K562 (cell line): ENCODE measurements around the gene DAPK2. TPM values are rescaled to one million over a fixed set of nuclear protein-coding genes. Genes with fewer than 3 reads are reported as not detected.

Experiments
- CHCHD3 ChIP-seq: fragments of 250-450 bp; sonication (Bioruptor Pico); IDR thresholded peaks from 2 replicates; pipeline ENCODE4 v2.1.2; 2022; ENCODE audit warnings: mild to moderate bottlenecking
- CHD1 ChIP-seq: fragments of 200-600 bp; sonication (generic); IDR thresholded peaks from one replicate; pipeline ENCODE4 v1.6.1; 2012; ENCODE audit warnings: mild to moderate bottlenecking, moderate library complexity, low read length, inconsistent platforms
- E2F4 ChIP-seq: sonication (generic); formaldehyde crosslinking; IDR thresholded peaks from 2 replicates; pipeline ENCODE4 v1.8.0; 2022; ENCODE audit warnings: mild to moderate bottlenecking, low read depth, missing genetic modification reagents
- EP400 ChIP-seq: fragments of 450-650 bp; IDR thresholded peaks from 2 replicates; pipeline ENCODE4 v1.6.1; 2017; ENCODE audit warnings: antibody characterized with exemption, mild to moderate bottlenecking, moderate library complexity
- GATA2 ChIP-seq: sonication (generic); formaldehyde crosslinking; IDR thresholded peaks from 2 replicates; pipeline ENCODE4 v1.4.0; 2020; ENCODE audit warnings: mild to moderate bottlenecking, missing genetic modification reagents
- HSF4 ChIP-seq: fragments of 250-450 bp; sonication (Bioruptor Pico); IDR thresholded peaks from 2 replicates; pipeline ENCODE4 v2.1.2; 2022; ENCODE audit warnings: mild to moderate bottlenecking, moderate library complexity, borderline replicate concordance
- KAT2B ChIP-seq: IDR thresholded peaks from one replicate; pipeline ENCODE4 v1.6.1; 2012; ENCODE audit warnings: low read depth, mild to moderate bottlenecking, control low read depth, inconsistent platforms, low read length, moderate library complexity
- KDM1A ChIP-seq, 2 experiments: fragments of 450-650 bp; IDR thresholded peaks; 2 replicates each; pipeline ENCODE4 v1.6.1; 2016; ENCODE audit warnings: mild to moderate bottlenecking in 2 of 2
- KLF10 ChIP-seq: fragments of 250-450 bp; sonication (Bioruptor Pico); IDR thresholded peaks from 2 replicates; pipeline ENCODE4 v1.6.1; 2021; ENCODE audit warnings: matching md5 sums
- MCM5 ChIP-seq: fragments of 450-650 bp; IDR thresholded peaks from 2 replicates; pipeline ENCODE4 v1.6.1; 2016; ENCODE audit warnings: low read depth
- NCOA1 ChIP-seq: fragments of 450-650 bp; IDR thresholded peaks from 2 replicates; pipeline ENCODE4 v1.6.1; 2016; ENCODE audit warnings: low read depth
- NFRKB ChIP-seq: fragments of 450-650 bp; IDR thresholded peaks from 2 replicates; pipeline ENCODE4 v1.6.1; 2016; ENCODE audit warnings: low read depth
- POLR2A ChIP-seq: fragments of 450-650 bp; conservative IDR thresholded peaks from 2 replicates; pipeline ENCODE4 v1.6.1; 2016
- POLR3G ChIP-seq: IDR thresholded peaks from 2 replicates; pipeline ENCODE4 v1.6.1; 2011; ENCODE audit not compliant: insufficient read length, insufficient replicate concordance; ENCODE audit errors: extremely low read depth
- POU5F1 ChIP-seq: fragments of 150-350 bp; IDR thresholded peaks from 2 replicates; pipeline ENCODE4 v1.6.1; 2014; ENCODE audit warnings: borderline replicate concordance, low read length, low read depth, mild to moderate bottlenecking; ENCODE audit not compliant: partially characterized antibody
- RFX5 ChIP-seq: IDR thresholded peaks from 2 replicates; pipeline ENCODE4 v1.6.1; 2011; ENCODE audit warnings: low read depth, mild to moderate bottlenecking, improper control_type of control experiment, low read length
- STAT6 ChIP-seq: sonication (generic); formaldehyde crosslinking; IDR thresholded peaks from 2 replicates; pipeline ENCODE4 v1.8.1; 2023; ENCODE audit warnings: mild to moderate bottlenecking, missing genetic modification reagents
- ZBTB26 ChIP-seq: fragments of 450-650 bp; formaldehyde crosslinking; IDR thresholded peaks from 2 replicates; pipeline ENCODE4 v1.4.0; 2022; ENCODE audit warnings: missing genetic modification characterization
- ZNF184 ChIP-seq: sonication (generic); formaldehyde crosslinking; IDR thresholded peaks from 2 replicates; pipeline ENCODE4 v1.5.0; 2020; ENCODE audit warnings: missing genetic modification reagents
- ZNF444 ChIP-seq: fragments of 250-450 bp; sonication (Bioruptor Pico); IDR thresholded peaks from 2 replicates; pipeline ENCODE4 v1.4.0; 2020; ENCODE audit warnings: mild to moderate bottlenecking, moderate library complexity
- ZNF561 ChIP-seq: fragments of 450-650 bp; formaldehyde crosslinking; conservative IDR thresholded peaks from 2 replicates; pipeline ENCODE4 v1.4.0; 2020; ENCODE audit warnings: mild to moderate bottlenecking, moderate library complexity
- ZNF584 ChIP-seq: fragments of 200-800 bp; sonication (Bioruptor generic); IDR thresholded peaks from 2 replicates; pipeline ENCODE4 v1.6.1; 2016; ENCODE audit warnings: low read depth, mild to moderate bottlenecking, missing genetic modification characterization, missing compliant biosample characterization
- ZNF639 ChIP-seq, 2 experiments: fragments of 200-800 bp in 1 of 2; sonication (Bioruptor generic) in 1 of 2; sonication (generic) in 1 of 2; formaldehyde crosslinking in 1 of 2; IDR thresholded peaks in 1 of 2; conservative IDR thresholded peaks in 1 of 2; 2 replicates each; pipeline versions ENCODE4 v1.5.0 to v1.6.1; 2016 to 2020; ENCODE audit warnings: missing compliant biosample characterization in 1 of 2, missing genetic modification characterization in 1 of 2, missing genetic modification reagents in 1 of 2
- polyA plus RNA-seq, 8 experiments: library from polyadenylated mRNA; depleted of rRNA in 4 of 8; stranded (reverse) in 5 of 8; unstranded in 3 of 8; fragments of >200 nt; fragmentation: Nextera tagmentation in 2 of 8; fragmentation: Illumina TruSeq in 1 of 8; extraction: Ambion mirVana in 2 of 8; extraction: Trizol in 1 of 8; gene quantifications; 2 replicates each; pipeline versions ENCODE4 v1.2.1 to v1.2.3, GENCODE V29; 2011 to 2014; ENCODE audit warnings: inconsistent platforms in 1 of 8, missing spikeins in 1 of 8
- total RNA-seq, 7 experiments: library from RNA; depleted of rRNA in 6 of 7; stranded (reverse); fragments of >200 nt in 6 of 7; fragmentation: Illumina TruSeq in 2 of 7; extraction: Trizol in 2 of 7; gene quantifications; 2 replicates each; pipeline versions ENCODE4 v1.2.1 to v1.2.3, GENCODE V29; 2011 to 2021; ENCODE audit warnings: low replicate concordance in 1 of 7

Gene DAPK2
- total and polyA plus RNA-seq, 9 of the 15 experiments (the other 6 are each of a cell fraction or from before 2014, with no cell fraction given): 0.14 to 5.2 (median 2.2) TPM

GRCh38 chr15:64092864-64093626 is 46.8 kb upstream of the DAPK2 start (continued):
- 0 out of 4 replicates have a peak, but pooled peaks of 1 of the 2 experiments have one; percentile 32 for TF ChIP-seq ZNF639 (CRISPR knock-in tag; conservative IDR thresholded peaks at IDR 0.05 in 1 of 2, IDR thresholded peaks at IDR 0.05 in 1 of 2)
- no peak for TF ChIP-seq KLF10 (CRISPR knock-in tag)
- no peak for TF ChIP-seq MCM5
- no peak for TF ChIP-seq ZNF584 (CRISPR knock-in tag)
- TF ChIP-seq ZNF561 (CRISPR knock-in tag): no peak
- no peak for TF ChIP-seq ZNF444 (CRISPR knock-in tag)
- no peak for TF ChIP-seq KAT2B
- 0 out of 2 replicates have a peak, but pooled peaks have one; percentile 41 for TF ChIP-seq NFRKB
- TF ChIP-seq E2F4 (CRISPR knock-in tag): no peak
- no peak for TF ChIP-seq CHCHD3 (CRISPR knock-in tag)
- no peak for TF ChIP-seq POU5F1
- peak; percentile 71; the same call in 1 of the 2 replicates for TF ChIP-seq POLR2A
- TF ChIP-seq ZBTB26 (CRISPR knock-in tag): no peak
- TF ChIP-seq HSF4 (CRISPR knock-in tag): no peak
- no peak for TF ChIP-seq POLR3G
- no peak for TF ChIP-seq KDM1A (IDR thresholded peaks at IDR 0.05)
- no peak for TF ChIP-seq ZNF184 (CRISPR knock-in tag)
- TF ChIP-seq STAT6 (CRISPR knock-in tag): no peak
- TF ChIP-seq EP400: peak; percentile 67
- no peak for TF ChIP-seq CHD1
- no peak for TF ChIP-seq GATA2 (CRISPR knock-in tag)
- TF ChIP-seq NCOA1: peak; percentile 39
- TF ChIP-seq RFX5: no peak
